Measurements from ENCODE around the gene ACER1.
"Not testable (repeated sequence)": the region's sequence is repeated elsewhere in the genome, so short reads cannot be mapped to it uniquely, and the experiment has no call there.

Gene ACER1

DNA sequence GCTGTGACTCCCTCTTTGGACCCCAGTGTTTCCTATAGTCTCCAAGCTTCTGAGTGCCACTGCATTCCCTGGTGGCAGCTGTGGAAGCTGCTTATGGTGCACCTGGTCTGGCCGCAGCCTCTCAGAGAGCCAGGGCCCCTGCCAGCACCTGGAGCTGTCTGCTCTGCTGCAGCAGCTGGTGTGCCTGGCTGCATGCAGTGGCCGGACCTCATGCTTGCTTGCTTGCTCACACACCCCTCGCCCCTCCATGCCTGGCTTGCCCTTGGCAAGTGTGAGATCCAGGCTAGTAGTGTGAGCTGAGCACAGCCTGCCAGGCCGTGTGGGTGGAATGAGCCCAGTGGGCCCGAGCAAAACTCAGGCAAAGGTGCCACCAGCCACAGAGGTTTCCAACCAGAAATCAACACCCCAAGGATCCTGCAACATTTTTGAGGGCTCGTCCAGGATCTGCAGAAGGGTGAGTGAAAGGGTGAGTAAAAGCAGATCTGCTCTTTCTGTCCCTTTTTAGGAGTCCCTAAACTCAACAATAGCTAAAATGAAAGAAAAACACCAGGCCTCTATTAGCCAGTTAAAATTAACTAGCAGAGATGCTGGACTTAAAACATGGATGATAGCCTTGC lies 46.0 kb downstream of the ACER1 start:
- no peak for DNase-seq (ENCODE audit: low spot score)

DNA sequence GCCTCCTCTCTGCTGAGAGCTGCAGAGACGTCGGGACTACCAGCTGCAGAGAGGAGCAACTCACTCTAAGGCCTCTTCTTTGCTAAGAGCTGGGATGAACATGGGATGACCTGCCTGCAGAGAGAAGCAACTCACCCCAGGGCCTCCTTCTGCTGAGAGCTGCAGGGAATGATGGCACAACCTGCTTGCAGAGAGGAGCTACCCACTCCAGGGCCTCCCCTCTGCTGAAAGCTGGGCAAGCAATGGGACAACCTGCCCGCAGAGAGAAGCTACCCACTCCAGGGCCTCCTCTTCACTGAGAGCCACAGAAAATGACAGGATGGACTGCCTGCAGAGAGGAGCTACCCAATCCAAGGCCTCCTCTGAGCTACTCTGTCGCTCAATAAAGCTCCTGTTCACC lies 46.7 kb downstream of the ACER1 start:
- DNase-seq (ENCODE audit: low spot score) = no peak

DNA sequence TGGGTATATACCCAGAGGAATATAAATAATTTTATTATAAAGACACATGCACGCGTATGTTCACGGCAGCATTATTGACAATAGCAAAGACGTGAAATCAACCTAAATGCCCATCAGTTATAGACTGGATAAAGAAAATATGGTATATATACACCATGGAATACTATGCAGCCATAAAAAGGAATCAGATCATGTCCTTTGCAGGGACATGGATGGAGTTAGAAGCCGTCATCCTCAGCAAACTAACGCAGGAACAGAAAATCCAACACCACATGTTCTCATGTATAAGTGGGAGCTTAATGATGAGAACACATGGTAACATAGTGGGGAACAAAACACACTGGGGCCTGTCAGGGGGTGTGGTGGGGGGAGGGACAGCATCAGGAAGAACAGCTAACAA lies 51.0 kb downstream of the ACER1 start:
- not testable (repeated sequence) for DNase-seq (ENCODE audit: low spot score)

DNA sequence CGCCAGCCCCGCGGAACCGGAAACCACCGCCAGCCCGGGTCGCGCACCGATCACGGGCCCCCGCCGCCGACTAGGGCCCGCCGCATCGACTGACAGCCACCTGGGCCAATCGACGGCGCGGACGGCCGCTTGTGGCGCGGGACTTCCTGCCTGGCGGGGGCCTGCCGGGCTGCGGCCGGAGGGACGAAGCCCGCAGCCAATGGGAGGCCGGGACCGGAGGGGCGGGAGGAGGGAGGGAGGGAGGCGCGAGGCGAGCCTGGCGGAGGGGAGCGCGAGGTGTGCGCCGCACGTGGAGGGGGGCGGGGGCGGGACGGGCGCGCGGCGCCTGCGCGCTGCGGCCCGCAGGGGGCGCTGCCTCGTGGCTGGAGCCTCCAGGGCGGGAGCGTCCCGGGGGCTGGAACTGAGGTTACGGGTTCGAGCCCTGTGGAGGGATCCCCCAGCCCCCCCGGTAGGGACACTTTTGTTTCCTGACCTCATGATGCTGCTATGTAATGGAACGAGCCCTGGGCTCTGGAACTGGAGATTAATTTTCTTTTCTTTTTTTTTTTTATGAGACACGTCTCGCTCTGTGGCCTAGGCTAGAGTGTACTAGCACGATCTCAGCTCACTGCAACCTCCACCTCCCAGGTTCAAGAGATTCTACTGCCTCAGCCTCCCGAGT lies 53.4 kb downstream of the ACER1 start, which contains the start of gene MLLT1:
Gene MLLT1, minus strand, starts transcription at position 45 of the 661 bp plus-strand sequence. CDS start 191 bp downstream, outside the sequence.
- DNase-seq (ENCODE audit: low spot score) = peak; percentile 92

DNA sequence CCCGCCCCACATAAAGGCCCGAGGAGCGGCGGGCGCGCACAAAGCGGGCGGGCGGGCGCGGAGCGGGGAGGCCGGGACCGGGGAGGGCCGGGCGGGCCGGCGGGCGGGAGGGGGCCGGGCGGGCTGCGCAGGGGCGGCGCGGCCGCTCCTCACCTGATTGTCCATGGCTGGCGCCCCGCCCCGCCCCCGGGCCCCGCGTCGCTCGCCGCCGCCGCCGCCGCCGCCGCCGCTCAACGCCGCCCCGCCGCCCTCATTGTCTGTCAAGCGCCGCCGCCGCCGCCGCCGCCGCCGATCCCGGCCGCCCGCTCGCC lies 53.8 kb downstream of the ACER1 start:
- DNase-seq (ENCODE audit: low spot score) = no peak

DNA sequence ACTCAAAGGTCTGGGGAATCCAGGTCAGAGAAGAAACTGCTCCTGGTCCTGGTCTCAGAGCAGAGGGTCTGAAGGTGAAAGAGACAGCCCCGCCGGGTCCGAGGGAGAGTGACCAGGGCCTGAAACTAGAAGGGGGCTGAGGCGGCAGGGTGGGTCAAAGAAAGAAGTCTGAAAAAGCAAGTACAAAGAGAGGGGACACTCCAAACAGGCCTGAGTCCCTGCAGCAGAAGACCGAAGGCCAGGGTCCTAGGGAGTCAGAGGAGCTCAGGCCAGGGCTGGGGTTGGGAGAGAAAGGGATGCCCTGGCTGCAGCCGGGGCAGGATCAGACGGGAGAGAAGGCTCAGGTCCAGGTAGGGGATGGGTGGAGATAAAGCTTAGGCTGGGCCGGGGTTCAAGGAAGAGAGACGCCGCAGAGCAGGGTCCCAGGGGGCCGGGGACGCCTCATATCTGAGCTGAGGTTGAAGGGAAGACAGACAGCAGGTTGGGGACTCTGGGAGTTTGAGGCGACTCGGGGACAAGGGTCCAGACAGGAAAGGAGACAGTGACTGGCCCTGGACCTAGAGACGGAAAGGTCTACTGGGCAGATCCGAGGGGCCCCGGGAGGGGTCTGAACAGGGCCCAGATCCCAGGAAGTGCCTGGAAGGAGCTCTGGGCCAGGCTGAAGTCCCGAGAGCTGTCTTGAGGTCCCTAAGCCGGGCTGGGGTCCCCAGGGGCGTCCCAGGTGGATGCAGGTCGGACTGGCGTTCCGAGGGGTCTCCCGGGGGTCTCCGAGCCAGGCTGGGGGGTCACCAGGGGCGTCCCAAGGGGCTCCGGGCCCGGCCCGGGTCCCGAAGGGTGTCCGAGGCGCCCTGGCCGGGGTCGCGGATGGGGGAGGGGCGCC lies 54.4 kb downstream of the ACER1 start:
- DNase-seq (ENCODE audit: low spot score) = no peak

DNA sequence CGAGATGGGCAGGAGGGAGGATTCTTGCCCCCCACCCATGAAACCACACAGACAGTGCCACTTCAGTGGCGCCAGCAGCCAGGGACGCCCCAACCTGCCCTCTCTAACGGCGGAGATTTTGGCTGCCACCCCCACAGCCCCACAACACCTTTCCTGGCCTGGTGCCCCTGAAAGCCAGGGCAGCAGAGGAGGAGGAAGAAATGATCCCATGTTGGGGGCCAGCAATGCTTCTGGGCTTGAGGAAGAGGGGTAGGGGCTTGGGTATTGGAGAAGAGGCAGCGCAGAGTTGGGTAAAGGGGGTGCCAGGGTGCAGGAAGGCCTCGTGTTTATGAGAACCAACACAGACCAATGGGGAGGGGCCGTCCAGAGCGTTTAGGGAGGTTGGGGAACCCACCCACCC lies 55.4 kb downstream of the ACER1 start:
- no peak for DNase-seq (ENCODE audit: low spot score)

DNA sequence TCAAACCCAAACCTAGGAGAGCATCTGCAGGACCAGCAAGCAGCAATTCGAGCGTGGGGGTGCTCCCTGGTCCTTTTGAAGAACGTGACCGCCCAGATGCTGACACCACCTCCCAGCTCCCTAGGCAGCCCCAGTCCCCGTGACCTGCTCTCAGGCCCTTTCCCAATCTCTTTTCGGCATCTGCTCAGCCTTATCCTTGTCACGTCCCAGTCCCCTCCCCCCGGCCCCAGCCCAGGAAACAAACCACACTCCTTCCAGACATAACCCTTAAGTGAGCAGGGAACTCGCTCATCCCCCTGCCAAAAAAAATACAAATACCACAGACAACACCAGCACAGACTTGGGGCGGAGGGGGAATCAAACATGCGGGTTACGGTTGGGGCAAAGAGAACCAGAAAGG lies 57.0 kb downstream of the ACER1 start:
- DNase-seq (ENCODE audit: low spot score) = no peak

DNA sequence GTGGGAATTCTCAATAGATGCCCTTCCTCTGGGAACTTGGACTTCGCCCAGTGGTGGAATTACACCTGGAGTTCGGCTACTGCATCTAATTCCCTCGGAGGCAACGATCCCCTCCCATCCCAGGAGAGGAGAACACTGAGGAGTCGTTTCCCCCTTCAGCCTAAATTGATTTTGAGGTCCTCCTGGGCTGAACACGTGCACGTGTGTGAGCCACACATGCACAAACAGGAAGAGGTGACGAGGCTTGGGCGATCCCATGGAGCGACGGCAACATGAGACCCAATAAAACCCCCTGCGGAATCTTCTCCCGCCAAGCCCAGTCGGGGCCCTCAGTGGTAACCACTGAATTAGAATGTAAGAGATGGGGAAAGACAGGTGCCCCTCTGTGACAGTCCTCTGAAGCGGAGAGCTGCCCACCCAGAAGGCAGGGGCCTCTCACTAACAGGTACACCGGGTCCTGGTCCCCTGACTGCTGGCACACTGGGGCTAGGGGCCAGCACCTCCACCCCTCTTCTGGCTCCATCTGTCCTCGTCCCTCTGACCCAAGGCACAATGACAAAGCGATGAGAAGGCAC lies 58.2 kb downstream of the ACER1 start:
- no peak for DNase-seq (ENCODE audit: low spot score)

DNA sequence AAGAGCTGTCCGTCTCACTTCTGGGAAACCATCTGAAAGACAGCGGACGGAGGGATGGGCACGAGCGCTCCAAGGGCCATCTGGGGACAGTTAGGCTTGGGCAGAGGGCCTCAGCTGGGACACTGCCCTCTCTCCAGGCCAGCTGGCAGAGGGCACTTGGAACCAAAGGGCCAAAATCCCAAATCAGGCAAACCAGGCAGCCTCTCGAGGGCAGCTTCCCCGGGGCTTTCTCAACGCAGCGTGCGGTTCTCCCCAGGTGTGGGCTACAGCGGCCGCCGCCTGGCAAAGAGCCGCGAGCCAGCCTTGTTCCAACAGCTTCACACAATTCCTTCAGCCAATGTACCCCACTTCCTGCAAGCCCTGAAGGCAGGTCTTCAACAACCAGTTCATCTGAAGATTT lies 58.7 kb downstream of the ACER1 start:
- DNase-seq (ENCODE audit: low spot score) = no peak

DNA sequence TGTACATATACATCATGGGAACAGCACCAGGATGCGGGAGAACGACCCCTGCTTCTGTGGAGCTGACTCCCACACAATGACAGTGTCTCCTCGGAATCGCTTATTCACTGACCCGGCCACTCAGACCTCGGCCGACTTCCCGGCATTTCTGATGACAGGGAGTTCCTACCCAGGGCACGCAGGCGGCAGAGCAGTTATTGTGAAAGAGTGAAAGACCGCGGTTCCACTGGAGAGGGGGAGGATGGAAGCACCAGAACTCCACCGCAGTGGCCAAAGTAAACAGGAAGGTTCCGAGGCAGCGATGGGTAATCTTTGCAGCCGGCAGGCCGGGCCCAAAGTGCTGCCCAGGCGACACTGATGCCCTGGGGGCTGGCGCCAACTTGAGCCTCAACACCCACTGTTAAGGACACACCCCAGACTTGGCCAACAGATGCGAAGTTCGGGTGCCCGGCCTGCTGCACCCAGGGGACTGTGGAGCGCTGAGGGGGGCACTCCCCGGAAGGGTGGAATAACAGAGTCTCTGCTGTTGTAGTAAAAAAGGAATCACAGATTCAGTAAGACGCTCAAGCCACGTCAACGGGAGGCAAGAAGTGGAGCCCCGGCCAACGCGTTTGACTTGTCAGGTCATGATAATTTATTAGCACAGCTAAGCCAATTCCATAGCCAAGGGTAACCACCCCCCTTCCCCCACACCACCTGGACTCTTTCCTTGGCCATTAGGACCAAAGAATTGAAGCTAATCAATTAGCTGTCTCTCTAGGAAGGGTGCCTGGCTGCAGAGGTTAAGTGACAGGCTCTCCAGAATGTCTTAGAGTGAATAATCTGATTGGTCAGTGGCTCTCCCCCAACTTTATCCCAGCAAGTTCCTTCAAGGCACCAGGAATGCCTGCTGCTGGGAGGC lies 59.5 kb downstream of the ACER1 start:
- peak; percentile 77 for DNase-seq (ENCODE audit: low spot score)

DNA sequence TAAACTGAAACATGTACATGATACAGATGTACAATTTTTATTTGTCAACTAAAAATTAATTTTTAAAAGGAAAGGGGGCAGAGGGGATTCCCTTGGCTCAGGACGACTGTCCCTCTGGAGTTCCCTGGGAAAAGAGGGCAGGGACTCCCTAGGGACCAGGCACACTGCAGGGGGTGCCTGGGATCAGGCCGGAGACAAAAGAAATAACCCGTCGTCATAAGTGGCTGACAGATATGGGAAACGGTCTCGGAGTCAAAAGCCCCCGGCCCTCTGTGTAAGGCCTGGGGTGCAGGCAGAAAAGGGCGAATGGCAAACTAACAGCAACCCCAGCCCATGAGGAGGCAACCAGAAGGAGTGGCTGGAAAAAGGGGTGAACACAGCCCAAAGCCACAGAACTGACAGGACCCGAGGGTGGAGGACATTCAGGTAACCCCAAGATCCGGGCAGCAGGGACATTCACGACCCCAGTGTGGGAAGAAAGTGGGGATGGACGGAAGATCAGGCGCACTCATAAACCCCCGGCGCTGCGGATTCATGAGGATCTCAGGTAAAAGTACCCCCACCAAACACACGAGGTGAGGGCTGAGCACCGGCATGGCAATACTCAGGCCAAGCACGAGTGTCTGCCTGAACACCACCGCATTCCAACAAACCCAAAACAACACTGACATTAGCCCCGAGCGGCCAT lies 60.4 kb downstream of the ACER1 start:
- no peak for DNase-seq (ENCODE audit: low spot score)

DNA sequence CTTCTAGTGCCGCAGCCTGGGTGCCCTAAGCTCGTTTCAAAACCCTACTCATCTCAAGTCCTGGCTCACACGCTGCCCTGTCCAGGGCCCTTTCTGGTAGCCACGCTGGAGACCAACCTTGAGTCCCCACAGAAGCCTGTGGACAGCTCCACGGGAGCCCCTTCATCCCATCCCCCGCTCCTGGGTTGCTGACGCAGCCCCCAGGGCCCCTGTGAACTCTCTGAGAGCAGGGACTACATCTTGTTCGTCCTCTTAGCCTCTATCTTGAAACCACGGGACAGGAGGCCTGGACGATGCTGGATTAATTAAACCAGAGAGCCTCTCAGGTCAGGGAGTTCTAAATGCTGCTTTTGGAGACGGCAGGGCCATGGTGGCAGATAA lies 61.0 kb downstream of the ACER1 start:
- peak; percentile 44 for DNase-seq (ENCODE audit: low spot score)

DNA sequence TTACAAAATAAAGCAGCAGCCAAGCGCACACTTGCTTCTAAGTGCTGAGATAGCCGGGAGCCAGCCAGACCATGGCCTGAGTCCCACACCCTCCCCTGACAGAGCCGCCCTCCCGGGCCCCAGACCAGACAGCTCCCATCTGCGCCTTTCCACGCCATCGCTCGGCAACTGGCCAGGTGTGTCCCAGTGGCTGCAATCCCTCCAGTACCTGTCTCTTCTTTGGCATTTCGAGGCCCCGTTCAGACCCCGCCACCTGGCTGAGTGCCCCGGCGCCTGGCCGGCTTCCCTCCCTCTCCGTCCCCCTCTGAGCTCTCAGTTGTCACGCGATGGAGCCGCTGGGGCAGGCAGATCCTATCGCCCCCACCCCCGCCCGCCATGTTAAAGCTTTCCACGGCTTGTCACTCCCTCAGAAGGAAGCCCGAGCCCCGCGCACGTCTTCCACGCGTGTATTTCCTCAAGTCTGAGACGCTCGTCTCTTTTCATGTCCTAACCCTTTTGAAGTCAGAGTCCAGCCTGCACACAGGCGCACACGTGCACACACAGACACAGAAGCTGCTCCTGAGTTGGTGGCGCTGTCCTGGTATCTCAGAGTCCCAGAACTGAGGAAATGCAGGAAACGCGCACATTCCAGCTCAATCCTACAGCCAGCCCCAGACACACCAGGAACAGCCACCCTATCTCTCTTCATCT lies 61.5 kb downstream of the ACER1 start:
- DNase-seq (ENCODE audit: low spot score) = peak; percentile 85

DNA sequence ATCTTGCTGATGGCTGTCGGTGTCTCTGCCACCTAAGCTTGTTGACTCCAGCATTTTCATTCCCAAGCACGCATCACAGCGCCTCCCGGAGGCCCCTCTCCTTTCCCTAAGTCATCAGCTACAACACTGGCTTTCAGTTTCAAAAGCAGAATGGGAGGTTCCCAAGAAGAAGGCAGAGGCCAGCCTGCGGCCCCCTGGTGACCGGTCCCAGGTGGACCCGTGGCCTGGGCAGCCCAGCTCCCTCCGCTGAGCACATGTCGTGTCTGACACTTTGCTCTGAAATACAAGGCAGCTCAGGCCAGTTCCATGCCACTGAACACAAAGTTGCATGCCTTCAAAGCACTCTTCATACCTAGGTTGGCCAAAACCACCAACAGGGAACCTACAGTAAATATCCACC lies 62.2 kb downstream of the ACER1 start:
- DNase-seq (ENCODE audit: low spot score) = no peak

DNA sequence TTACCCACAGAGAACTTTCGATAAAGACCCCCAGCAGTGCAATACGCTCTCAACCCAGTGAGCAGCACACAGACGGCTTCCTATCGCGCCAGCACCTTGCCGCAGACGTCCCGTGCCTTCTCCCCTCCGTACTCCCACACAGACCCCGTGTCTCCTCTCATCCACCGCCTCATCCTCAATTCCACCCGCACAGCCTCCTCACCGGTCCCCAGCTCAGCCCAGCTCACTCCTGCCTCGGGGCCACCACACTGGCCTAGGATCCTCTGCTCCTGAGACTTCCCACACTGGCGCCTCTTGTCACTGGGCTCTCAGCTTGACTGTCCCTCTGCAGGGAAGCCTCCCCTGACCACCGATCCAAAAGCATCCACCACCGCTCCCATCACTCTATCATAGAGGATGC lies 62.6 kb downstream of the ACER1 start:
- DNase-seq (ENCODE audit: low spot score) = no peak

DNA sequence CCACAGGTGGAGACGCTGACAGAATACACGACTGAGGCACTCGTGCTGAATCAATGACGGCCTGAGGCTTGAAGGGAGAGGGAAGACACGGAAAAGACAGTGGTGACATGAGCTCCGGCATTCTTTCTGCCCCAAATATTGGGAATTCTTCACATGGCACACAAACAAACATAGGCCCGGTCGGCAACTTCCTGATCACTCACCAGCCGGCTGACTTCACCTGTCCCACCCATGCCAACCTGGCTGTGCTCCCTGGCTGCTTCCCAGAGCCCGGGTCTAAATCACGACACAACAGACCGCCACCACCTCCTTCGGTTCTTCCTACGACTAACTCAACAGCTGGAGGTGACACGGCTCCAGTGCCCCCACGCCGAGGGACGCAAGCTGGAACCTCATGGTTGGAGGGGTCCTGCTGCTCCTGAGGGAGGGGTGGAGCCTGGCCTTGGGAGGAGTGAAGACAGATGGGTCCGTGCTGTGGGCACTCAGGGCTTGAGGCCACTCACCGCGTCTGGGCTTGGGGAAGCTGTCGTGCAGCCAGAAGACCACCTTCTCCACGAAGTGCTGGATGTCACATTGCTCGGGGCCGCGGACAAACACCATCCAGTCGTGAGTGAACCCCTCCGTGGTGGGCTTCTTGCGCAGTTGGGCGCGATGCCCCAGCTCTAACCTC lies 63.2 kb downstream of the ACER1 start:
- DNase-seq (ENCODE audit: low spot score) = no peak

DNA sequence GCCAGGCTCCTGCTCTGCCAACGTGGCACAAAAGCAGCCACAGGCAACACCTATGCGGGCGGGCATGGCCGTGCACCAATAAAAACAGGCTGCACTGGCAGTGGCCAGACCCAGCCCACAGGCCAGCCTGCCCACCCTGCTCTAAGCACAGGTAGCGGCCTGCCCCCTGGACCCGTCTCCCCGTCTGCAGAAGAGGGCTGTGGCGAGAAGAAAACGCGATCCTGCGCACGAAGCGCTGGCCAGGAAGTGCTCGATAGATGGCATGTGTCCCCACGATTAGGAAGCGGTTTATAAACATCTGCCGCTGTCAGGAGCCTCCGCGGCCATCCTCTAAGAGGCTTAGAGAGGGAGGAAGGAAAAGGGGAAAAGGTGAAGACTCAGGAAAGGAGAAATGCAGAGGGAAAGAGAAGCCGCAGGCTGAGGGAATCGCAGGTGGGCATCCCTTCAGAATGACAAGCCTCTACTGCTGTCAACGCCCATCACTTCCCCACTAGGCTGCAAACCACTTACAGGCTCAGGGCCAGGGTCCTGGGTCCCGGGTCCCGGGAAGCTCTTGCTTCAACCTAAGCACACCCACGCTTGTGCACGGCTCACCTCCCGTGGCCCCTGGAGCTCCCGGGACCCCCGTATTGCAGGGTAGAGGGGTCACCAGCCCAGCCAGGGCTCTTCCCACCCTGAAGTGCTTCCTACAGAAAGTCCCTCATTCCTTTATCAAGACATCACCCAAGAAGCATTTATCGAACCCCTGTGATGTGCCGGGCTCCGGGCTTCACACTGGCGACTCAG lies 64.1 kb downstream of the ACER1 start:
- no peak for DNase-seq (ENCODE audit: low spot score)

DNA sequence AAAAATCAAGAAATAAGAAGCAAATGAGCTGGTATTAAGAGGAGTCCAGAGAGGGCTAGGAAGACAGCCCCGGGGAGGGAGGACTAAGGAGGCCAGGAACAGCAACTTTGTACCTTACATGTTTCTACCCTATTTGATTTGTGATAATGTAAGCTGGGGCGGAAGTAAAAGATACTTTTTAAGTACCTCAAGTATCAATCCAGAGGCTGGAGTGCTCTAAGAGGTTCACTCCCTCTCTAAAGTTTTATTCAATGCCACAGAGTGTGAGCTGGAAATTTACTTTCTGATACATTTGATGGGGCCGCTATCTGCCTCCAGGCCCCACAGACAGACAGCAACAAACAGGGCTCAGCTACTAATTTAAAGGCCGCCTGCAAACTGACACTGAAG lies 65.0 kb downstream of the ACER1 start:
- no peak for DNase-seq (ENCODE audit: low spot score)
